Epithelial cell of proximal tubule (primary cell): ENCODE measurements around the gene FBXW4. TPM values are rescaled to one million over a fixed set of nuclear protein-coding genes. Genes with fewer than 3 reads are reported as not detected.

Experiments
- DNase-seq: peaks from one replicate; pipeline ENCODE4 v3.0.0-alpha.2; 2011; ENCODE audit warnings: low read depth
- H3K4me3 ChIP-seq: 2 replicates; pipeline ENCODE4 v1.5.1; 2011; ENCODE audit warnings: low read depth, mild to moderate bottlenecking, low read length
- CTCF ChIP-seq: conservative IDR thresholded peaks from 2 replicates; pipeline ENCODE4 v1.5.1; 2012; ENCODE audit warnings: low read depth, mild to moderate bottlenecking, low read length
- total RNA-seq: library from RNA; depleted of rRNA; stranded (reverse); fragments of >200 nt; gene quantifications from 2 replicates; pipeline ENCODE4 v1.2.3, GENCODE V29; 2015

The FBXW4 gene
- total RNA-seq, 1 donor from 2014 or later: 15.3 TPM

- H3K4me3 ChIP-seq: no peak overlapping the region
- TF ChIP-seq CTCF: no peak
- DNase-seq: no peak
Observed at GRCh38 chr10:101575091-101575490, 119.9 kb downstream of the FBXW4 start.

- DNase-seq: no peak
- TF ChIP-seq CTCF: no peak
- no peak overlapping the region for H3K4me3 ChIP-seq
Observed at GRCh38 chr10:101573885-101574753, 120.9 kb downstream of the FBXW4 start.

- no peak for DNase-seq
- no peak for TF ChIP-seq CTCF
Observed at GRCh38 chr10:101572785-101573184, 122.2 kb downstream of the FBXW4 start.

GRCh38 chr10:101572126-101572525, 122.8 kb downstream of the FBXW4 start:
- no peak overlapping the region for H3K4me3 ChIP-seq
- no peak for TF ChIP-seq CTCF
- no peak for DNase-seq

More at GRCh38 chr10:101572785-101573184, 122.2 kb downstream of the FBXW4 start:
- H3K4me3 ChIP-seq: no peak overlapping the region

GRCh38 chr10:101571271-101571925, 123.6 kb downstream of the FBXW4 start:
- TF ChIP-seq CTCF: no peak
- DNase-seq: no peak
- peak overlapping the region; percentile 71 for H3K4me3 ChIP-seq

- H3K4me3 ChIP-seq: peak overlapping the region; percentile 71
- no peak for TF ChIP-seq CTCF
- no peak for DNase-seq
Observed at GRCh38 chr10:101570428-101571270, 124.3 kb downstream of the FBXW4 start.
